GM13977 (cell line): ENCODE data around the gene CHN2.

ENCODE experiments used
- DNase-seq: peaks from one replicate; pipeline ENCODE4 v3.0.0; 2012; ENCODE audit warnings: low spot score
- in situ Hi-C: fragments of 300-500 bp; cut with MboI; formaldehyde crosslinking; loops from one replicate; pipeline ENCODE4 v1.12.0; 2022; ENCODE audit warnings: low sequenced_read_pairs, low pct_unique_long_range_greater_than_20kb, mixed read lengths, inconsistent platforms; ENCODE audit not compliant: unreplicated experiment
- TF ChIP-seq, protein P1 (sequence below): IDR thresholded peaks from 2 replicates; pipeline ENCODE4 v1.5.1; 2012; ENCODE audit warnings: mild to moderate bottlenecking, control low read depth; ENCODE audit not compliant: insufficient read depth; ENCODE audit errors: extremely low read depth, missing control alignments

Gene CHN2

DNA sequence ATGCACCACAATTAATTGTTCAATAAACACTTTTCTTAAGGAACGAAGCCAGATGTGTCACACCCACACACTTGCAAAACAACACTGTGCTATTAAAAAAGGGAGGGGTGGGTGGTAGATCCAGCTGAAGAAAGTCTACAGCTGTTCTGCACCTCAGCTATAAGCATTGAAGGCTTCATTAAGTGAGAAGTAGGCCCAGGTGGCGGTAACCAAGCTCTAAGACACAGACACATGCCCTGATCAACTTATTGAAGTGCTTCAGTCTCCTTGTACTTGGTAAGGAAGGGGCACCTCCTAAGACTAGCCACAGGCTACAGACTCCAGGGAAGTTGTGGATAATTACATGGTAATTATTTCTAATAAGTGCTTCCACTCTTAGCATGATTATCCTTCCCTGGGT is 43.7 kb upstream of the CHN2 start:
- TF ChIP-seq, protein P1, sequence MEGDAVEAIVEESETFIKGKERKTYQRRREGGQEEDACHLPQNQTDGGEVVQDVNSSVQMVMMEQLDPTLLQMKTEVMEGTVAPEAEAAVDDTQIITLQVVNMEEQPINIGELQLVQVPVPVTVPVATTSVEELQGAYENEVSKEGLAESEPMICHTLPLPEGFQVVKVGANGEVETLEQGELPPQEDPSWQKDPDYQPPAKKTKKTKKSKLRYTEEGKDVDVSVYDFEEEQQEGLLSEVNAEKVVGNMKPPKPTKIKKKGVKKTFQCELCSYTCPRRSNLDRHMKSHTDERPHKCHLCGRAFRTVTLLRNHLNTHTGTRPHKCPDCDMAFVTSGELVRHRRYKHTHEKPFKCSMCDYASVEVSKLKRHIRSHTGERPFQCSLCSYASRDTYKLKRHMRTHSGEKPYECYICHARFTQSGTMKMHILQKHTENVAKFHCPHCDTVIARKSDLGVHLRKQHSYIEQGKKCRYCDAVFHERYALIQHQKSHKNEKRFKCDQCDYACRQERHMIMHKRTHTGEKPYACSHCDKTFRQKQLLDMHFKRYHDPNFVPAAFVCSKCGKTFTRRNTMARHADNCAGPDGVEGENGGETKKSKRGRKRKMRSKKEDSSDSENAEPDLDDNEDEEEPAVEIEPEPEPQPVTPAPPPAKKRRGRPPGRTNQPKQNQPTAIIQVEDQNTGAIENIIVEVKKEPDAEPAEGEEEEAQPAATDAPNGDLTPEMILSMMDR = no peak
- in situ Hi-C loops = no loop called here
- no peak for DNase-seq

DNA sequence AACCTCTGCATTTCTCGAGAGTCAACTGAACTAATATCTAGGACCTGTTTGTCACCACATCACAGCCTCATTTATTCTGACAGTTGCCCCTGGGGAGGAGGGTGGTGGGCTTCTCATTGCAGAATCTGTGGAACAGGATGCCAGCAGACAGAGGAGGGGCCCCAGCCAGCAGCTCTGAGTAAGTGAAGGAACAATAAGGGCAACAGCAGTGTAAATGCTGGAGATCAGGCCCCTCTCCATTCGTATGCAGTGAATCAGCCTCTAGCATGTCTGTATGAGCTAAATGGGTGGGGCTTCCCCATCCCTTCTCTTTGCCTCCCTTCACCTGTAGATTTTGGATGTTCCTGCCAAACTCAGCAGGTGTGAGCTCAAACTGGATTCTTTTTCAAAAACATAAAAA is 40.5 kb upstream of the CHN2 start:
- in situ Hi-C loops = no loop called here
- DNase-seq = no peak
- TF ChIP-seq, protein P1 = no peak

DNA sequence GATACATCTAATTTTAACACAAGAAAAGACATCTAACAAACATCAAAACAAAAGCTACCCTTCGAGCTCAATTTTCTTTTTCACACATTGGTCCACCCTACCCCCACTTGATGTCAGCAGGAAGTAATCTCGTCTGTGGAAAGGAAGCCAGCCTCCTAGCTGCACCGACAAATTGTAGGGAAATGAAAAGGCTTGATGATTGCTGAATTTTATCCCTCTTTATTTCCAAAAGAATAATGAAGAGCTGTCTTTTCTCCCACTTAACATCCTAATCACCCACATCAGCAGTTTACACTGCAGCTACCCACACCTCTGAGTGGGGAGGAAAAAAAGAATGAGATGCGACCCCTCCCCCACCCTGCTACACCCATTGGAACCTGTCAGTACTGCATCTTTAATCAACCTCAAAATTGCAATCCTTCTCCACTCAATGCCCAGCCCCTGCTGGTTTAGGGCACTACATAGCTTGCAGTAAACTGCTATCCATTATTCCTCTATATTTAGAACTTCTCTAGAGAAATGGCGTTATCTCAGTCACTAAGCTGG is 37.6 kb upstream of the CHN2 start:
- TF ChIP-seq, protein P1 = no peak
- DNase-seq = no peak
- in situ Hi-C loops = no loop called here

DNA sequence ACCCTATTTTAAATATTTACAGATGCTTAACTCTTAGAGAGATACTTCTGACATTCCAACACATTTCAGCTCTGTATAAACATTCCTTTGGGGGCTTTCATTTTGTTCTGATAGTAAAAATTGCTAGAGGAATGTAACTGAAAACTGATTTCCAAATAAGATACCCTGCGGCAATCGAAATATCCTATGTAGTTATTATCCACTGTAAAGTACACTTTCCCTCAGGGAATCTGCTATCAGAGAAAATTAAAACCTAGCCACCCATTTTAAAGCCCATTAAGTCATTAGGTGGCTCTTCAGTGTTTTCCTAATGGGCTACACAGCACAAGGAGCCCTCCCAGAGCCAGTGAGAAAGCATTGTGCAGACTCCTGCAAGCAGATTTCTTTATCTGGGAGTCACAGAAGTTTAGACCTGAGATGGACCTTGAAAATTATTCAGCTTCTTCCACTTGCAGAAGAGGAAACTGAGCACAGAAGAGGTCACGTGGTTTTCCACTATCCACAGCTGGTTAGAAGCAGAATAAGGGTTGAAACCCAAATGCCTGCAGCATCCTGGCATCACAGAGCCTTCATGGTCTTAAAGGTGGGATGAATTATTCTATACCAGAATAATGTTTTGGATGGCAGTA is 35.7 kb upstream of the CHN2 start:
- in situ Hi-C loops = no loop called here
- TF ChIP-seq, protein P1 = no peak
- DNase-seq = no peak

DNA sequence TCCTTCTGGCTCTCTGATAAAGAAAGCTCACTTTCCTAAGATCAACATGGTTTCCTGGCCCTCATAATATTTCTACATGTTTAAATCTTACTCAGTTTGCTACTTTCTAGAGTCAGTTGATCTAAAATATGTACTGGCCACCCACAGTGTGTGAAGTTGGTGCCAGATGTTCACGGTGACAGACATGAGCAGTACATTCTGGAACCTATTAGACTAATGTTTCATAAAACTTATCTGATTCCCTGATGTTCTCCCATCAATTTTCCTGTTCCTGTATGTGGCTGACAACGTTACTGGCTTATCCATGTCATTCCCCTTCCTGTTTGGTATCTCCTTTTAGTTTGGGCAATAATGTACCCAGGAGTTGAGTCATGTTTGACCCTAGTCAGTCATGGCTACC is 34.5 kb upstream of the CHN2 start:
- in situ Hi-C loops = no loop called here
- no peak for DNase-seq
- TF ChIP-seq, protein P1 = no peak

DNA sequence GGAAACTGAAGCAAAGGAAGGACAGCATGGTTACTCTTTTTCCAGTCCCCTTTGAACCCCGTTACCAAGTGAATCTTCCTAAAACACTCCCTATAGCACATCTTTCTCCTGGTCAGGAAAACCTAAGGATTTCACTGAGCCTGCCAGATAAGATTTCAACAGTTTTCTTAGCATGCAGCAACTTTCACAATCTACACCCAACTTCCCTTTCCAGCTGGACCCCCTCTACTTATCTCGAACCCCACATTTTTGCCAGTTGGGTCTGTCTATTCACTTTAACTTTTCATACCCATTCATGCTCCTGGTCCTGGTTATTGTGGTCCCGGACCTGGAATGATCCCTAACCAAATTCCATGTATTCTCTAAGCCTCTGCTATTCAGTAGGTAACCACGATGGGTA is 33.3 kb upstream of the CHN2 start:
- TF ChIP-seq, protein P1 = no peak
- DNase-seq = no peak
- in situ Hi-C loops = no loop called here
